Glomerular visceral epithelial cell (primary cell): ENCODE measurements around the gene FHOD3.

ENCODE experiments used
- DNase-seq: peaks from one replicate; pipeline ENCODE4 v3.0.0-alpha.2; 2016; ENCODE audit errors: extremely low spot score

The FHOD3 gene

DNA sequence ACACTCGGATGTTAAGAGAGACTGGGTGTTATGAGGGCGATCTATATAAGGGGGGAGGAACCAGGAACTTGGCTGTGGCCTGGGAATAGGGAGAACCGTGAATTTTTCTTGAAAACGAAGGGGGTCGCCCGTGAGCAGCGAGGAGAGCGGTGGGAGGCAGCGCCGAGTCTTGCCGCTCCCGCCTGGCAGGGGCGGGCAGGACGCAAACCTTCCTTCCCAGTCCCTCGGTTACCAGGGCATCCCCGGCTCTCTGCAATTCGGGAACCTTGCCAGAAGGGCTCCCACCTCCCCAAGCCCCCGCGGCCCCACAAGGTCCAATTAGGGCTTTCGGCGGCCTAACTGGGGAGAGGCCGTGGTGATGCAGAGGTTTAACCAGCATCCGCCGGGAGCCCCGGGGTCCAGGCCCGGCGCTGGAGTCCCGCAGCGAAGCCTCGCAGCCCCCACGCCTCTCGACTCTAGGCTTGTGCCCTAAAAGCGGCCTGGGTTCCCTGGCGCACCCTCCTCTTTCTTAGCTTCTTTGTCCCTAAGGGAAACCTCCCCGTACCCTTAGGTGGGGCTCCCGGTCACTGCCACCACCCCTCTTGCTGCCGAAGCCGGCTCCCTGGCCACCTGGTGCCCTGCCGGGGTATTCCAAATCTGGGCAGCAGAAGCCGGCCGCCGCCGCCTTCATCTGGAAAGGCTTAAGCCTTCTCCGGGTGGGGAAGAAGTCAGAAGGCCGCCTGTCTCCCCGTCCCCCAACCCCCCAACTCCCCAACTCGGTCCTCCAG is 680 bp upstream of the FHOD3 start:
- DNase-seq: peak; percentile 88

DNA sequence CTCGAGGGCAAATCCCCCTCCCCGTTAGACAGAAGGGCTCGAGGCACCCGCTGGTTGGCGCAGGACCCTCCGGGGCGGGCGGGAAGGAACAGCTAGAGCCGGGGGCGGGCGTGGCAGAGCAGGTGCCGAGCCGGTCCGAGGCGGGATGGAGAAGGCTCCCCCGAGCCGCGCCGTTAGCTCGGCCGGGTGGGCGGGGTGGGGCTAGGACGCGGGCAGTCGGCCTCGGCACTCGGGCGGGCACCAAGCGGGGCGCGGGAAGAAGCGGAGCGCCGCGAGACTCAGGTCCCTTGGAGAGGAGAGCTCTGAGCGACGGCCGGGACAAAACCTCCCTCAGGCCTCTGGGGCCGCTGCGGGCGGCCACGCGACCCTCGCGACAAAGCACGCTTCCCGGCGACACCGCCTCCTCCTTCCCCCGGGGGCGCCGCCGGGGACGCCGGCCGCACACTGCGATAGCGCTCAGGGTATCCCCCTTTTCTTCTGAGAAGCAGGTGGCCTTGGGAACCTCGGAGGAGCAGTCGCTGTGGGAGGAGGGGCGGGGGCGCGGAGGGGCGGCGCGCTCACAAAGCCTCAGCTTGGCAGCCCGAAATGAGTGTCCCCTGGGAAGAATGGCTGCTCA is 721 bp downstream of the FHOD3 start:
- DNase-seq: peak; percentile 42

- no peak for DNase-seq
These were observed 1.5 kb downstream of the FHOD3 start for GRCh38 chr18:36299015-36299414.

DNA sequence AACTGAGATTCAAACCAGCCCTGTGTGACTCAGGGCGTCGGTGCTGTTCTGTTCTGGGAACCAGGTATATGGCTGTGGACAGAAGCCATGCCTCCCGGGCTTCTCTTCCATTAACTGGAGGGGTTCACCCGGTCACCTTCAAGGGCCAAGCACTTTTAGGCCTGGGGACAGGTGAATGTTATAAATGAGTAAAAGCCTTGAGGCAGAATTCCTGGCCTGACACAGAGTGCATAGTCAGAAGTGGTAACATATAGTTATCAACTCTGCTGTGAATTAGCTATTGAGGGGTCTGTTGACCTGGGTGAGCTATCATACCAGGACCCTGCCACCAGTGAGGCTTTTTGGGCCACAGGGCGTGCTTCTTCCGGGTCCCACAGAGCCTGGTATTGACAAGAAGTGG is 2.7 kb downstream of the FHOD3 start:
- DNase-seq: no peak

- DNase-seq: no peak
These were observed 4.4 kb downstream of the FHOD3 start for GRCh38 chr18:36301884-36302283.

- DNase-seq: peak; percentile 49
These were observed 5.2 kb downstream of the FHOD3 start for GRCh38 chr18:36302676-36303075.

DNA sequence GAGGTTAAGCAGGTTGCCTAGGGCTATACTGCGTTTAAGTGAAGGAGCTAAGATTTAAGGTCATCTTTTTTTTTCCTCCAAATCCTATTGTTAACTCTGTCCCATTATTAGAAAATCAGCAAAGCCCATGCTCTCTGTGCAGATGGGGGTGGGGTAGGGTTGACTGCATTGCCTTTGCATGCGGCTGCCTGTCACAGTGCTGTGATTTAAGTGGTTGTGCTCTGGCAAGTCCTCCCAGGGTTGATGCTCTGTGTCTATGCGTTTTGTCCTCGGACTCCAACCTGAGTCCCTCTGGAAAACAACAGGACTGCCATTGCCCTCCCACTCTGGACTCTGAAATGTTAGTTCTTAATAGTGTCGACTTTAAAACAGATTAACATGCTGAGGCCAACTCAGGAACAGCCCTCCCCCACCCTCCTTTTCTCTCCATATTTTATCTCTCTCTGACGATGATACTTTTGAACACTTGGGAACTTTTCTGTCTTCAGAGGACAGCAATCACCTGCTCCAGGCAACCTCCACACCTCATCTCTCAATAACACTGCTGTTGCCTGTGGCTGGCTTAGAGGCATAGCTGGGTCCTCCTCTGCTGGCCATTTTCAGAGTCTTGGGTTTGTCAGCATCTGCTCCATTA is 5.8 kb downstream of the FHOD3 start:
- DNase-seq: no peak

DNA sequence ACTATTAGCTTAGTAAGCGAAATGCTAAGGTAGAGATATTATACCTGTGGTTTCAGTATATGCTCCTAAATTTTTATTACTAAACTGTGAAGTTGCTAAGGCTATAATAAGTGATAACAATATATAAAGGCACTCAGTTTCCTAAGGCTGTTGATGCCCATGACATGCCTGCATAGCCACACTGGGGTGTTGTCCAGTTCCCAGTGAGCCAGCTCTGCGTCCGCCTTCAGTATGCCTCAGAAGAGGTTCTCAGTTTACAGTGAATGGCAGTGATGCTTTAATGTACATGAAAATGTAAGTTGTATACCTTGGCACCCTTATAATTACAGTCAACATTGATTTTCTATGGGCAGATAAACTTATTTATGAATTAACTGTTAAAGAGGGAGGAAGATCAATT is 7.2 kb downstream of the FHOD3 start:
- no peak for DNase-seq

DNA sequence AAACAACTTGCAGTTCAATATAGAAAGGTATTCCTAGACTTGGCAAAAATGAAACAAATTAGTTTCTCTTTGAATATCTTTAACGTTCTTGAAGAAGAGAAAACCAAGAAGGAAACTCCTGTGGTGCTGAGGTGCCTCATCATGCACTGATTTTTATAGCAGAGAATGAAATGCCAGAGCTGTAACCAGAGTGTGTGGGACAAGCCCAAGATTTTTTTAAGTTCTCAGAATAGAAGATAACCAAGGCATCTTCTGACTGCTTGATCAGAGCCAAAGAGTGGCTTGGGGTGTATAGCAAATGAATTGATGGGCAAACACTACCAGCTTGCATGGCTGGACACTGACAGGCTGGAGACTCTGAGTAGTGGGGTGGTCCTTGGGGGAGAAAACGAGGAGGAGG is 7.9 kb downstream of the FHOD3 start:
- no peak for DNase-seq

DNA sequence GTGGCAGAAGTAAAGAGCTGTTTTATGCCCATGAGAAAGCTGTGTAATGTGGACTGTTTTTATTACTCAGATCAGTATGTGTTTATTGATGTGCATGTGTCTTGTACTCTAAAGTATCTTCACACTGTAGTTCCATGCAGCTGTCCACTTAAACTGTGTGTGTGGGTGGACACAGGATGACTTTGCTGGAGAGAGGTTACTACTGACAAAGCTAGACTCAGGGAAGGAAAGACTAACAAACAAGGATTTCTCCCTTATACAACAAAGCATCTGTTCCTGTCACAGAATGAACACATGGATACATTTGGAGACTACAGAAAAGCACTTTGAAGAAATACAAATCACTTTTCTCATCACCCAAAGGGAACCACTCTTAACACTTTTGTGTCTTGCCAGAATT is 10.0 kb downstream of the FHOD3 start:
- no peak for DNase-seq

GRCh38 chr18:36308711-36309435 is 11.4 kb downstream of the FHOD3 start:
- no peak for DNase-seq

DNA sequence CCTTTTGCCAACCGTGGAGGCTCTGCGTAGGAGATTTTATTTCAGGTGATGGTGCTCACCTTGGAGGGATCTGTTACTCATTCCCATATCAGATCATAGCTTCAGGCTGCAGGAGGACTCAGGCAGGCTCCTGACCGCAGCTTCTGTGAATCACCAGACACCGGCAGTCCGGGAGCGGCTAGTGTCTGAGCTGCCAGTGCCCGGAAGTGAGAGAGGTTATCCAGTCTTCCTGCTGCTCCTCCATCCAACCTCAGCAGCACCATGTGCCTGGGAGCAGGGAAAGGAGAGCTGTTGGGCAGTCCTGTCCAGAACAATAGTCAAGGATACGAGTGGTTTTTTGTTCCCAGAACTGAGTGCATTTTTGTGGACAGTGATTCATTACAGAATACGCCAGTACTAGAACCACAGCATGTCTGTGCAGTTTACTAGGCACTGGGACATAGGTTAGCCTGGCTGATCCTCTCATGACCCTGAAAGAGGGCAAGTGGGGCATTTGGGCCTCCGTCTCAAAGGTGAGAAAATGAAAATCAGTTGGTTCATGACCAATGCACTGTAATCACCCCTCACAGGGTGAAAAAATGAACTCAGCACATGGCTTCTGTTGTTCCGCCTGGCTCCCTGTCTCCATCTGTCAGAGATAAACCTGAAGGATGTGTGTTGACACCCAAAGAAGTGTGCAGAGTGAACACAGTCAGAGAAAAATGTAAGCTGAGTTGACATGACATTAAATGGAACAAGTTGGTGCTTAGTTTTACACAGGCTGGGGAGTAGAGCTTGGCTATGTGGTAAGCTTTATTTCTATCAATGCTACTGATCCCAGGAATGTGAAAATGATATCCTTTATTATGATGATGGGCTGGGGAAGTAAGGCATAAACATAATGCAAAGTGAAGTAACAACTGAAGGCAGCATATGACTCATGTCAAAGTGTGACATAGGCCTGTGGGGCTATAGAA is 12.2 kb downstream of the FHOD3 start:
- peak; percentile 99 for DNase-seq

GRCh38 chr18:36311026-36311570 is 13.6 kb downstream of the FHOD3 start:
- DNase-seq: no peak

GRCh38 chr18:36312806-36313395 is 15.4 kb downstream of the FHOD3 start:
- DNase-seq: no peak

GRCh38 chr18:36314098-36314497 is 16.6 kb downstream of the FHOD3 start:
- peak; percentile 42 for DNase-seq

- peak; percentile 94 for DNase-seq
These were observed 17.2 kb downstream of the FHOD3 start for GRCh38 chr18:36314754-36315153.

DNA sequence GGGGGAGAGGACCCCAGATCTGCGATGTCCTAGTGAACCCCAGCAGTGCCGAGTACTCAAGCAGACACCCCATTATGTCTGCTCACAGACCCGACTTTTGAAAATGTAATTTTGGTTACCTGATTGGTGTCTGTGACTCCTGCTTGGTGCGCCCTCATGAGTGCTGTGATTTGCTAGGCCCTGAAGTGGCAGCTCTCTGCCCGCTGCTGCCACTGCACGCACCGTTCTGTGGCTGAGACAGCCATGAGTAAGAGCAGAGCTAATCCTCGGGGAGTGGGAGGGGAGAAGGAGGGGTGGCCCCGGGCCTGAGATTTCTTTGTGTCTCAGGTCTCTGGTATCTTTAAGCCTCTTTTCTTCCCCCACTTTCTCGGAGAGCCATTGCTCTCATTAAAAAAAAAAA is 18.2 kb downstream of the FHOD3 start:
- peak; percentile 91 for DNase-seq

GRCh38 chr18:36316246-36316645 is 18.7 kb downstream of the FHOD3 start:
- DNase-seq: no peak

DNA sequence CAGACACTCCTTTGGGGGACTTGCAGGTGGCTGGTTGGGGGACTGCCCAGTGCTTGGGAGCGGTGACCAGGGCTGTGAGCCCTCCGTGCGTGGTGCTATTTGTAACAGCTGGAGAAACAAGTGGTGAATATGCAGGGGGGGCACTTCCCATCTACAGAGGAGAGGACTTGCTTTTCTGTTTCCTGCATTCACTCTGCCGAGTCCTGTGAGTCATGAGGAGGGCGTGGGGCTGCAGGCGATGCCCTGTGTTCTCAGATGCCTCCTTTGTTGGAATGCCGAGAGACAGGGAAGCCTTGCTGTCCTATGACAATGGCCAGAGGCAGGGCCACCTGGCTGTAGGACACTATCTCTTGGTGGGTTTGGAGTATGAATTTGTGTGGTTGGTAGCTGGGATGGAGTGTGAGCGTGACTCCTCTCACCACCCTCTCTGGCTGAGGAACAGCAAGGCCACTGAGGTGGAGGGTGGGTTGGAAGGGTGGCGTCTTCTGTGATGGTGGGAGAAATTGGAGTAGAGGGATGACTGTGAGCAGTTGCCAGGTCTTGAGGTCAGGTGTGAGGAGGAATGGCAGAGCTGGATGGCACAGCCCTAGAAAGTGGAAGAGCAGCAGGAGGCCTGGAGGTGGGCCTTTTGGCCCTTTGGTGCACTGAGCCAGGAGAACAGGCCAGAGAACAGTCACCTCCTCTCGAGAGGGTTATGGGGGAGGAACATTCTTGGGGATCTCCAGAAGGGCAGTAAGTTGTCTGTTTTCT is 24.3 kb downstream of the FHOD3 start:
- DNase-seq: peak; percentile 84

DNA sequence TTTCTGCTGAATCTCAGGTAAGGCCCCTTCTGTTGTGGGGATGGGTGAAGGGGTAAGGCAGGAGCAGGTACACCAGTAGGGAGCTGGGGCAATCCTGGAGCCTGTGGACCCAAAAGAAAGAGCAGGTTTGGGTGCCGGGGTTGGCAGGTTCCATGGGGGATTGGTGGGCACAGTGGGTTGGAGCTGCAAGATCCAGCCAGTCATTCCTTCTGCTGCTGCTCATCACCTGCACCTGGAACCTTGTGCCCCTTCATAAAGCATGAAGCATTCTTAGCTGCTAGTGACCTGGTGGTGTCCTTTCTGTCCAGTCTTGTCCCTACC is 24.9 kb downstream of the FHOD3 start:
- DNase-seq: no peak
